ENCODE measurements around the gene ABTB1. TPM values are rescaled to one million over a fixed set of nuclear protein-coding genes. Genes with fewer than 3 reads are reported as not detected.
A peak's percentile ranks its signal among the peaks of the same experiment; 100 is the strongest.

The ABTB1 gene
- total and polyA plus RNA-seq, 2 of the 13 experiments (the other 11 are each of a cell fraction or from before 2014, with no cell fraction given) = 0.42 to 14.5 TPM

- TF ChIP-seq, protein P1, sequence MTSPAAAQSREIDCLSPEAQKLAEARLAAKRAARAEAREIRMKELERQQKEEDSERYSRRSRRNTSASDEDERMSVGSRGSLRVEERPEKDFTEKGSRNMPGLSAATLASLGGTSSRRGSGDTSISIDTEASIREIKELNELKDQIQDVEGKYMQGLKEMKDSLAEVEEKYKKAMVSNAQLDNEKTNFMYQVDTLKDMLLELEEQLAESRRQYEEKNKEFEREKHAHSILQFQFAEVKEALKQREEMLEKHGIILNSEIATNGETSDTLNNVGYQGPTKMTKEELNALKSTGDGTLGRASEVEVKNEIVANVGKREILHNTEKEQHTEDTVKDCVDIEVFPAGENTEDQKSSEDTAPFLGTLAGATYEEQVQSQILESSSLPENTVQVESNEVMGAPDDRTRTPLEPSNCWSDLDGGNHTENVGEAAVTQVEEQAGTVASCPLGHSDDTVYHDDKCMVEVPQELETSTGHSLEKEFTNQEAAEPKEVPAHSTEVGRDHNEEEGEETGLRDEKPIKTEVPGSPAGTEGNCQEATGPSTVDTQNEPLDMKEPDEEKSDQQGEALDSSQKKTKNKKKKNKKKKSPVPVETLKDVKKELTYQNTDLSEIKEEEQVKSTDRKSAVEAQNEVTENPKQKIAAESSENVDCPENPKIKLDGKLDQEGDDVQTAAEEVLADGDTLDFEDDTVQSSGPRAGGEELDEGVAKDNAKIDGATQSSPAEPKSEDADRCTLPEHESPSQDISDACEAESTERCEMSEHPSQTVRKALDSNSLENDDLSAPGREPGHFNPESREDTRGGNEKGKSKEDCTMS (CRISPR knock-in tag; conservative IDR thresholded peaks at IDR 0.05) = no peak
- TF ChIP-seq HOXA9 (CRISPR knock-in tag; IDR thresholded peaks at IDR 0.05; ENCODE audit: borderline replicate concordance) (peak; percentile 72; the same call in 1 of the 2 replicates), PRMT3 (CRISPR knock-in tag; IDR thresholded peaks at IDR 0.05; ENCODE audit: borderline replicate concordance, low read depth) (peak; percentile 96), ZBTB2 (CRISPR knock-in tag; IDR thresholded peaks at IDR 0.05; ENCODE audit: low read depth) (no peak), ZNF331 (CRISPR knock-in tag; IDR thresholded peaks at IDR 0.05) (peak; percentile 39; the same call in 1 of the 2 replicates), IRX3 (CRISPR knock-in tag; IDR thresholded peaks at IDR 0.05; ENCODE audit: borderline replicate concordance, low read depth) (peak; percentile 77; the same call in 1 of the 2 replicates), ZNF292 (CRISPR knock-in tag; IDR thresholded peaks at IDR 0.05; ENCODE audit: borderline replicate concordance, low read depth) (no peak), PRPF4 (IDR thresholded peaks at IDR 0.05; ENCODE audit: low read depth, low read length, poor library complexity, severe bottlenecking) (no peak), TP53 (CRISPR knock-in tag; conservative IDR thresholded peaks at IDR 0.05) (no peak), ZNF557 (CRISPR knock-in tag; IDR thresholded peaks at IDR 0.05) (0 out of 2 replicates have a peak, but pooled peaks have one; percentile 72), ZSCAN29 (CRISPR knock-in tag; conservative IDR thresholded peaks at IDR 0.05) (no peak), SRSF9 (IDR thresholded peaks at IDR 0.05; ENCODE audit: borderline replicate concordance, insufficient read depth, low read depth, low read length, poor library complexity, severe bottlenecking) (no peak), NFE2 (CRISPR knock-in tag; IDR thresholded peaks at IDR 0.05) (no peak), SMYD3 (CRISPR knock-in tag; IDR thresholded peaks at IDR 0.05) (0 out of 2 replicates have a peak, but pooled peaks have one; percentile 35), RAD51 (IDR thresholded peaks at IDR 0.05; ENCODE audit: borderline replicate concordance) (no peak), STAT5B (CRISPR knock-in tag; IDR thresholded peaks at IDR 0.05) (no peak), ZNF878 (CRISPR knock-in tag; IDR thresholded peaks at IDR 0.05) (0 out of 2 replicates have a peak, but pooled peaks have one; percentile 36), NR2C2 (CRISPR knock-in tag; IDR thresholded peaks at IDR 0.05; ENCODE audit: borderline replicate concordance) (peak; percentile 43; the same call in 1 of the 2 replicates)
- TF ChIP-seq, protein P2, sequence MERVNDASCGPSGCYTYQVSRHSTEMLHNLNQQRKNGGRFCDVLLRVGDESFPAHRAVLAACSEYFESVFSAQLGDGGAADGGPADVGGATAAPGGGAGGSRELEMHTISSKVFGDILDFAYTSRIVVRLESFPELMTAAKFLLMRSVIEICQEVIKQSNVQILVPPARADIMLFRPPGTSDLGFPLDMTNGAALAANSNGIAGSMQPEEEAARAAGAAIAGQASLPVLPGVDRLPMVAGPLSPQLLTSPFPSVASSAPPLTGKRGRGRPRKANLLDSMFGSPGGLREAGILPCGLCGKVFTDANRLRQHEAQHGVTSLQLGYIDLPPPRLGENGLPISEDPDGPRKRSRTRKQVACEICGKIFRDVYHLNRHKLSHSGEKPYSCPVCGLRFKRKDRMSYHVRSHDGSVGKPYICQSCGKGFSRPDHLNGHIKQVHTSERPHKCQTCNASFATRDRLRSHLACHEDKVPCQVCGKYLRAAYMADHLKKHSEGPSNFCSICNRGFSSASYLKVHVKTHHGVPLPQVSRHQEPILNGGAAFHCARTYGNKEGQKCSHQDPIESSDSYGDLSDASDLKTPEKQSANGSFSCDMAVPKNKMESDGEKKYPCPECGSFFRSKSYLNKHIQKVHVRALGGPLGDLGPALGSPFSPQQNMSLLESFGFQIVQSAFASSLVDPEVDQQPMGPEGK (CRISPR knock-in tag; IDR thresholded peaks at IDR 0.05) = peak; percentile 48
- TF ChIP-seq, protein P3, sequence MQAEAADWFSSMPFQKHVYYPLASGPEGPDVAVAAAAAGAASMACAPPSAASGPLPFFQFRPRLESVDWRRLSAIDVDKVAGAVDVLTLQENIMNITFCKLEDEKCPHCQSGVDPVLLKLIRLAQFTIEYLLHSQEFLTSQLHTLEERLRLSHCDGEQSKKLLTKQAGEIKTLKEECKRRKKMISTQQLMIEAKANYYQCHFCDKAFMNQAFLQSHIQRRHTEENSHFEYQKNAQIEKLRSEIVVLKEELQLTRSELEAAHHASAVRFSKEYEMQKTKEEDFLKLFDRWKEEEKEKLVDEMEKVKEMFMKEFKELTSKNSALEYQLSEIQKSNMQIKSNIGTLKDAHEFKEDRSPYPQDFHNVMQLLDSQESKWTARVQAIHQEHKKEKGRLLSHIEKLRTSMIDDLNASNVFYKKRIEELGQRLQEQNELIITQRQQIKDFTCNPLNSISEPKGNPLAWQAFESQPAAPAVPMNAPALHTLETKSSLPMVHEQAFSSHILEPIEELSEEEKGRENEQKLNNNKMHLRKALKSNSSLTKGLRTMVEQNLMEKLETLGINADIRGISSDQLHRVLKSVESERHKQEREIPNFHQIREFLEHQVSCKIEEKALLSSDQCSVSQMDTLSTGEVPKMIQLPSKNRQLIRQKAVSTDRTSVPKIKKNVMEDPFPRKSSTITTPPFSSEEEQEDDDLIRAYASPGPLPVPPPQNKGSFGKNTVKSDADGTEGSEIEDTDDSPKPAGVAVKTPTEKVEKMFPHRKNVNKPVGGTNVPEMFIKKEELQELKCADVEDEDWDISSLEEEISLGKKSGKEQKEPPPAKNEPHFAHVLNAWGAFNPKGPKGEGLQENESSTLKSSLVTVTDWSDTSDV (CRISPR knock-in tag; IDR thresholded peaks at IDR 0.05) = no peak
Observed at GRCh38 chr3:127628788-127629466, 43.8 kb upstream of the ABTB1 start, which contains the start of gene PODXL2 (continued).

Data from HepG2 (cell line).